Measurements from ENCODE around the gene MMP28.
"Not testable (repeated sequence)": the region's sequence is repeated elsewhere in the genome, so short reads cannot be mapped to it uniquely, and the experiment has no call there.

MMP28 gene

DNA sequence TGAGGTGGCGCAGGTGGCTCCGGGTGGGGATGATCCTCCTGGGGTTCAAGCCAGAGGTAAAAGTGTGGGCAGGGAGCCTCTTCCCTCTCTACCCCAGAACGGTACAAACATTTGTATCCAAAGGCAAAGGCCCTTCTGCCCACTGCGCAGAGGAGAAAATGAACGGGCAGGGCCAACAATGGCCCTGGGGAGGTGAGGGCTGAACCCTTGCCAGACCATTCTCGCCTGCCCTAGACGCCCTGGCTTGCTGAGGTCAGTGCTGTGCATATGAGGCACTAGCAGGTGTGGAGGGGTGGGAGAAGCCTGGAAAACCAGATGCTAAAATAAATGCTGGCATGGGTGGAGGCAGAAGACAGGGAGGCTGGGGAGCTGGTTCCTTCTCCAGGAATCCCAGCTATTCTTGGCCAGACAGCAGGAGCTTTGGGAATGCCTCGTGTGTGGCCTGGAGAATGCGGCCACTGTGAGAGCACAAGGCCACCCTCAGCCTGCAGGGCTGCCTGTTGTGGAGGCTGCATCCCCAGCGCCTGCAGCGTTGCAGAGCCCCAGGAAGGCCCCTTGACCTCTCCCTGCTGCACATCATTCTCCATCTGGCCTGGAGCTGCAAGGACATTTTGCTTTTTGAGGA, 30.2 kb downstream of the MMP28 start:
- DNase-seq, result no peak

DNA sequence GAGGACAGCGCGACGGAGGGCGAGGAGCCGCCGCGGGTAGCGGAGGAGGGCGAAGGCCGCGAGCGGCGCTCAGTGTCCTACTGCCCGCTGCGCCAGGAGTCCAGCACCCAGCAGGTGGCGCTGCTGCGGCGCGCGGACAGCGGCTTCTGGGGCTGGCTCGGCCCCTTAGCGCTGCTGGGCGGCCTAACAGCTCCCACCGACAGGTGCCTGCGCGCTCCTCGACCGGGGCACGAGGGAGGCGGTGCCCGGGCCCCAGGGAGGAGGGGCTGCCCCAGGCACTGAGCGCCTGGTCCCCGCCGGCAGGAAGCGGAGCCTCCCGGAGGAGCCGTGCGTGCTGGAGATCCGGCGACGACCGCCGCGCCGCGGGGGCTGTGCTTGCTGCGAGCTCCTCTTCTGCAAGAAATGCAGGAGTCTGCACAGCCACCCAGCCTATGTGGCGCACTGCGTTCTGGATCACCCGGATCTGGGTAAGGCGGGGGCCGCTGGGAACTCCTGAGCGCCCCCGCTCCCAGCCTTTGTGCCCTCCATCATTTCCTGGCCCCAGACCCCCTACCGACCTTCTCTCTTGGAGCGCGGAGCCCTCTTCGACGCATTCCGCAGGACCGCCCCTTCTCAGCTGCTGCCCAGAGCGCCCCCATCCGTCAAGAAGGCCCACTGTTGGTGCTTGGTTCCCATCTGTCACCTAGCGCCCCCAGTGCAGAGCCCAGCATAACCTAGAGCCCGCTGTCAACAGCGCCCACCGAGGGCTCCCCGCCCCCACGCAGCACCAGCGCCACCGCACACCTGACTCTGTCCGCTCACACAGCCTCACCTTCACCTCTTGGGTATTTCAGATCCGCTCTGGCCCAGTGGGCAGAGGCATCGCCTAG, 31.1 kb downstream of the MMP28 start:
- peak; percentile 88 for DNase-seq

DNA sequence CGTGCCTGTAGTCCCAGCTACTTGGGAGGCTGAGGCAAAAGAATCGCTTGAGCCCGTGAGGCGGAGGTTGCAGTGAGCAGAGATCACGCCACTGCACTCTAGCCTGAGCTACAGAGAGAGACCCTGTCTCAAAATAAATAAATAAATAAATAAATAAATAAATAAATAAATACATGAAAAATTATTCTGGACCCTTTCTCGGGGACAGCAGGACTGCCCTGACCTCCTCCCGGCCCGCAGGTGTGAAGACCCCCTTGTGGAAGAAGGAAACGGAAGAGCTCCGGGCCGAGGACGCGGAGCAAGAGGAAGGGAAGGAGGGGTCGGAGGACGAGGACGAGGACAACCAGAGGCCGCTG, 31.7 kb downstream of the MMP28 start:
- no peak for DNase-seq

DNA sequence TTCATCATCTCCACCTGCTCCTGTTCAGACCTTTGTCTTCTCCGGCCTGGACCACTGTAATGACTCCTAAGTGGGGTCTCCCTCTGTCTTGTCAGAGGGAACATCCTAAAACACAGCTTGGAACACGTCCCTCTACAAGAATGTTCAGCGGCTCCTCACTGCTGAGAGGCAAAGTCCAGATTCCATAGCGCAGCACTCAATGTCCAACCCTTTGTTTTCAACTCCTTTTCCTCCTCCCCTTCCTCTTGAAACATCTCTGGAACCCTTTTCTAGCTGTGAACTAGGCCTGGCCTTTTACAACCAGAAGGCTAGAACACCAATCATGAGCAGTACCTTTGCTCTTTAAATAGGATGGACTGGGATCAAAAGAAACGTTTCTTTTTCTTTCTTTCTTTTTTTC, 33.8 kb downstream of the MMP28 start:
- no peak for DNase-seq

DNA sequence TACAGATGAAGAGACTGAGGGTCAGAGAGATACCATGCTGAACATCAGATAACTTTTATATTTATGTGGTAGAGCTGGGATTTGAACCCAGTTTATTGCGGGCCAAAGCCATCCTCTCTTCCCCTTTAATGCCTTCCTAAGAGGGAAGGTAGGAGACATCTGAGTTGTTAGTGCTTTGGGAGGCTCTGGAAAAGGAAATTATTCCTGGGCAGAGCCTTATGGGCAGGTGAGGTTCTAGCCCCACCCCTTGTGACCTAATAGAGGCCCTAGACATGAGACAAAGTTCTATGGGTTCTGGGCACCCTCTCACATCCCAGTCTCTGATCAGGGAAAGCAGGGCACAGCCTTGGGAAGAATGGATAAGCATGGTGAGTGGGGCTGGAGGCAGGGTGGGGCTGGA, 34.9 kb downstream of the MMP28 start, which contains the start of gene C17orf50:
C17orf50 (plus strand) TSS at position 301 of the 400 bp plus-strand sequence; CDS start at position 356, 55 bp downstream.
- DNase-seq, result no peak

DNA sequence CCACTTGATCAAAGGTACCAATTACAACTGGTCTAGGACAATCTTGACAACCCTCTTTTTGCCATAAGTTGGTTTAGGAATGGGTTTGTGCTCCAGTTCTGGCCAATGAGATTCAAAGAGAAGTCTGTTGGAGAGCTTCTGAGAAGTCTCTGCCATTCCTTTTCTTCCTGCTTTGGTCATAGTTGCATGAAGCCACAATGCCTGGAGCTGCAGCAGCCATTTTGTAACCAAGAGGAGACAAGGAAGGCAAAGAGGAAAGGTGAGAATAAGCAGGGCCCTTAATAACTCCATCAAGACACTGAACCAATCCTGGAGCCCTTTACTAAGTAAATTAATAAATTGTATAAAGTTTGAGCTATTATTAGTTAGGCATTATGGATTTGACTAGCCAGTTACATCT, 38.2 kb downstream of the MMP28 start:
- no peak for DNase-seq

DNA sequence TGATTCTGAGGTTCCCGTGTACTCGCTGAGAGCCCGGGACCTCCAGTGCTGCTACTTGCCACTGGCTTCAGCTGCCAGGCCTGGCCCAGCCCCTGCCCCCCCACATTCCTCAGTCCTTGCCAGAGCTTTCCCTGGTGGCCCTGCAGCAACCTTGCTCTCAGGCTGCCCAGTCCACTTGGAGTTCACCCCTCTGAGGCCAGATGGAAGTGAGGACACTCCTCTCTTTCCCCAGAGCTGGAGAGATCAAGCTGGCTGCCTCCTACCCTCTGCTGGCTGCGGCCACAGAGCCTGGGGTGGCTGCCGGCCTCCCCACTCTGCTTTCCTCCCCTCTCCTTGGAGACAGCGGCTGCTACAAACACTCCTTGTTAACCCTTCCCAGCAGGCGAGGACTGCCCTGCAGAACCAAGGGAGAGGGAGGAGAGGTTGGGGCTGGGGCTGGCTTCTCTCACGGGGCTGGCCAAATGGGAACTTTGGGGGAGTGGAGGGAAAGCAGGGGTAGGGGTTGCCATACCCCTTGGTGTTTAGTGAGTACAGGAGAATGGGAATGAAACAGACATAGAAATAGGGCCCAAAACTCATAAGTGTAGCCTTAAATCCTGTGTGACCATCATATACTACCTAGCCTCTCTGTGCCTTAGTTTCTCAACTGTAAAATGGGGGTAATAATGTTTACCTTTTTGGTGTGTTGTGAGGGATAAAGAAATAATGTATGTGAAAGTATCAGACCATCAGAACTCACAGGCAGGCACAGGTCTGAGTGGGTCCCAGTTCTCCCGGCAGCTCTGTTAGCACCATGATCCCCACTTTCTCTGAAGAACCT, 42.3 kb downstream of the MMP28 start, which contains the start of gene GAS2L2:
GAS2L2 (minus strand) TSS at position 295 of the 820 bp plus-strand sequence. CDS start 389 bp downstream, outside the sequence.
- DNase-seq, result no peak

DNA sequence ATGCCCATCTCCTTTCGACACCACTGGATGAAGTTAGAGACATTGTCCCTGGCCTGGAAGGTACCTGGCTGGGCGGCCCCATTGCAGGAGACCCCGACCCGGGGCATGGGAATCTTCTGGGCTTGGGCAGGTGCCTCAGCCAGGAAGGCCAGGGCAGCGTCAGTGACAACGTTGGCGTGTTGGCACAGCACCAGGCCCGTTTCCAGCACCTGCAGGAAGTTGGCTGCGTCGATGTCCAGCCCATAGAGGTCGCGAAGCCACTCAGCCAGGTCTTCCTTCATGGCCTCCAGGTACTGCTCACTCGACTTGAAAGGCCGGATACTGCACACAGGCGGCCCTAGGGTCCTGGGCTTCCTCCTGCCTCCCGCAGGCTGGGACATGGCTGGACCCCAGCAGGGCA, 43.0 kb downstream of the MMP28 start:
- DNase-seq, result no peak

DNA sequence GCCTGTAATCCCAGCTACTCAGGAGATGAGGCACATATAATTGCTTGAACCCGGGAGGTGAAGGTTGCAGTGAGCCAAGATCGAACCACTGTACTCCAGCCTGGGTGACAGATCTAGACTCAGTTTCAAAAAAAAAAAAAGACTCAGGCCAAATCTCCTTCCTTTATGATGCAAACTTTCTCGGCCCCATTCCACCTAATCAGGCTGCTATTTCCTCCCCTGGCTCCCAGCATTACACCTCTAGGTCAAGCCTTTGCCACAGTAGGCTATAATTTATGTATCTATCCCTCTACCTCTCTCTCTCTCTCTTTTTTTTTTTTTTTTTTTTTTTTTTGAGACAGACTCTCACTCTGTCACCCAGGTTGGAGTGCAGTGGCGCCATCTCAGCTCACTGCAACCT, 43.9 kb downstream of the MMP28 start:
- not testable (repeated sequence) for DNase-seq

DNA sequence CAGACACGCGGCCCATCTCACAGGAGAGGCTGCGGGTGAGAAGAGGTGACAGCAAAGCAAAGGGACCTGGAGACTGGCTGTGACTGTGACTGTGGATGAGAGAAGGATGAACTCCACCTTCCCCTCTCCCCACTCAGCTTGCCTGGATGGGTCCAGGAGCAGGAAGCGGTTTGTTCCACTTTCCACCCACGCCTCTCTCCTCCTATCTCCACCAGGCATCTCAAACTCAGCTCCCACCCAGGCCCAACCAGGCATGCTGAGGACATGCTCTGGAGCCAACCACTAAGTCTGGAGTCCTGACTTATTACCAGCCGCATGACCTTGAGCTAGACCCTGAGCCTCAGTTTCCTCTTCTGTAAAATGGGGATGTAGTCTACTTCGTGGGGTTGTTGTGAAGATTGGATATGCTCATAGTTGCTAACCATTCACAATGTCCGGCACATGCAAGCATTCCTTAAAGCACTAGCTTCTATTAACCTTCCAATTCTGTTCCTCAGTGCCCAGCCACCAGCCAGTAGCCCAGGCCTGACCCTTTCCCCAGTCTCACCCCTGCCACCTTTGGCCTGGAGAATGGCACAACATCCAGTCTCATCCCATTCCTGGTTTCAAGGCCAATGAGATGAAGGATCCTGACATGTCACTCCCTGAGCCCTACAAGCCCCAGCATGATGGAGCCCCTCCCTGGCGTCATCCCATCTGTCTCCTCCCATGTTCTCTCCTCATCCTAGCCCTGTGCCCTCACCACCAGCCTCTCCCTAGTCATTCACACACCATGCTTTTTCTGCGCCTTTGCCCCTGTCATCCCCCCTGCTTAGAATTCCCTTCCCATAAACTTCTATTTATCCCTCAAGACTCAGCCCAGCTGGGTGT, 44.7 kb downstream of the MMP28 start:
- DNase-seq, result no peak

DNA sequence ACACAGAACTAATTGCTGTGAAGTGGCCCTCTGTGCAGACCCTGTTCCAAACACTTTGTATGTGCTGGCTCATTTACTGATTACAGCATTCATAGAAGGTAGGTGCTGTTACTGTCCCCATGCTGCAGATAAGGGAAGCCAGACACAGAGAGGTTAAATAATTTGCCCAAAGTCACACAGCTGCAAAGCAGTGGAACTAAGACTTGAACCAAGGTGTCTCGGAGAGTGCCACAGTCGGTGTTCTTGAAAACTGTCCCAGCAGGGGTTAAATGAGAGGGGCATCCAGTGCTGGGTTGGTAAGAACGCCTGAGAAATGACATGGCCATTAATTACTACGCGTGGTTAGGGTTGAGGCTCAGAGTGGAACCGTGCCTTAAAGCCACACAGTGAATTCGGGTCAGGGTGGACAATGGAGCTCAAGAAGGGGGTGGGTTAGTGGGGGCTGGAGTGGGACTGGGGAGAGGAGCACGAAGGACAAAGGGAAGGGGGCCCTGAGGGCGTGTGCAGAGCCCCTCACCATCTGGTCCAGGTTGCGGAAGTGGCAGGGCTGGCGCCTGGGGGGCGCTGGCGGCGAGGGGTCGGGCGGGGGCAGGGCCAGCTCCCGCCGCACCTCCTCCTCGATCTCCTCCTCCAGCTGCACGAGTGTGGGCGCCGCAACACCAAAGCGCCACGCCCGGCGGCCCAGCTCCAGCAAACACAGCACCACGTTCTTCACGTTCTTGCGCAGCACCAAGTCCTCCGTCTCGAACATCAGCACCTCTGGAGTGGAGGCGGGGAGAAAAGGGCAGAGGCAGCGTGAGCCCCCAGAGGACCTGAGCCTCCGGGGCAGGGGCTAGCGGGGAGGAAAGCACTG, 45.7 kb downstream of the MMP28 start:
- DNase-seq, result no peak

DNA sequence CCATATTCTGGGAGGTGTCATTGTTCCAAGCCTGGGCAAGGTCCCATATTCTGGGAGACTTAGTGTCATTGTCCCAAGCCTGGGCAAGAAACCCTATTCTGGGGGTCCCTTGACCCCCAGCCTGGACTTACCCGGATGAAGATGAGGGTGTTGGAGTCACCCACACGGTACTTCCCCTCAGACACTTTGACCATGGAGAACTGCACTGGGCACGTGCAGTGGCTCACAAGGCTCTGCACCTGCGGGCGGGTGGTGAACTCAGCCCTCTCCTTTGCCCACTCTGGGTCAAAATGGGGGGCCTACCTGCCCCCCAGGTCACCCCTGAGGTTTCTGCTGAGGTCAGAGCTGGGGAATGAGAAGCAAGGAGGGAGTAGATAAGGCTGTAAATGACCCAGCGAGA, 46.5 kb downstream of the MMP28 start:
- no peak for DNase-seq

DNA sequence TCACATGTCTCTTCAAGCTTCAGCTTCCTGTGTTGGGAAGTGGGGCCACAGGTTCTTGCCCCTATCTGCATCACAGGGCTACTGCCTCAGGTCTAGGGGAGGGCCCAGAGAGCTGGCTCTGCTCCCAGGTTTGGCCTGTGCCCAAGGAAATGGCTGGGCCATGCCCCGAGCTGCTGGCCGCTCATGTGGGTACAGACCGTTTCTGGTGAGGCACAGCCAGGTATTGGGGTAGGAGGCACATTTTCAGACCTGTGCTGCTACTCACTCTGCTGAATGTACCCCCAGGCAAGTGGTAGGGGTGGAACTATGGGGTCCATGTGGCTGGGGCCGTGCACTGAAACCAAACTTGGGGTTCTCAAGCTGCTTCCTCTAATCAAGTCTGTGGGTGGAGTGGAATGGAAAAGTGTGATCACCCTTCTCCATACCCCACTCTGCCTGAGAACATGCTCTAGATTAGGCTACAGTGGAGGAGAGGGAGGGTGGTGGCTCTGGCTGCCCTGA, 47.0 kb downstream of the MMP28 start:
- no peak for DNase-seq

DNA sequence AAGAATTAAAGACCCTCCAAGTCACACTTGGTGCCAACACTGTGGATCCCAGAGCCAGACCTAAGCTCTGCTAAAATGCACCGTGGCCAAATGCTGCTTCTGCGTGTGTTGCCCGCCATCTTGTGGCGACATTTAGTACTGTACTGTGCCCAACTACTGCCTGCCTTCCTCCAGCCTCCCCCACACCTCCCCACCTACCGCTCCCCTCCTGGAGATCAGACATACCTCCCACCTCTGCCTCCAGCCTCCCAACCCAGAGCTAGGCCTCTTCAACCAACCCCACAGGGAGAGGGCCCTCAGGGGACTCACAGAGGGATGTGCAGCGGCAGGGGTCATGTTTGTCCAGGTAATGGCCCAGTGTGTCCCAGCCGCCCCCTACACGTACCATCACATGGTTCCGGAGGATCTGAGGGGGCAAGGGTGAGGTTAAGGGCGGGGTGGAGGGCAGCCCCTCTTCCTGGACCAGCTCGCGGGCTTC, 47.9 kb downstream of the MMP28 start:
- DNase-seq, result peak; percentile 77

DNA sequence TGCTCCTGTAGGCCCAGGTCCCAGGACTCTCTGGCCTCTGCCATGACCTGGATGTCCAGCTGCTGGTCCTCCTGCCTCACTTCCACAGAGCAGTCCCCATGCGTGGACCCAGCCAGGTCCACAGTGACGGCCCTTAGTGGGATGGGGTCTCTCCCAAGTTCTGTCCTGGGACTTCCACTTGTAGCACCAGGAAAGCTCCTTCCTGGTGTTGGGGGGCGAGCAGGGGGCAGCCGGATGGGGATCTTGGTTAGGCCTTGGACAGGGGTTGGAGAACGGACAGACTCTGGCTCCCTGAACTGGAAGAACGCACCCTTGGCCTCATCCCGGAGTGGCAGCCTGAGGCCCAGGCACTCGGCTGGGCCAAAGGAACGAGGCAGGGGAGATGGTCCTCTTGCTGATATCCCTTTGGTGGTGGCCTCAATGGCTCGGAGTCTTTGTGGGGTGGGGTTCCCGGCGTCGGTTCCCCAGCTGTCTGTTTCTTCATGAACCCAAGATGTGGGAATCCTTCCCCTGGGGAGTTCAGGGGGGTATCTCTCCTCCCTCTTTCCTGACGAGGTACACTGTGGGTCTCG, 49.6 kb downstream of the MMP28 start:
- DNase-seq, result no peak

DNA sequence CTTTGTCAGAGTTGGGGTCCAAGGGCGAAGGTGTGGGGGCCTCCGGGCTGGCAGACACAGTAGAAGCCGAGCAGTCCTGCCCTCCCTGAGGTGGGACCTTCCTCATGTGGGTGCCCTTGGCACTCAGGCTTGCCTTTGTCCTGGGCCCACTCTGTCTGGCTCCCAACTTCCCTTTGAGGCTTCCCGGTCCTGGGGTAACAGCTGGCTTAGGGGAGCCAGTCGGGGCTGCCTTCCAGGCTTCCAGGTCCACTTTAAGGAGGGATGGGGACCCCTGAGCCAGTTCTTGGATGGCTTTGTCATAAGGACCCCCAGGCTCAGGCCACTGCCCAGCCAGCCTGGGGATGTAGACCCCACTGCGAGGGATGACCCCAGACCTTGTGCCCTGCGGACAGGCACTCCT, 50.2 kb downstream of the MMP28 start:
- DNase-seq, result no peak

DNA sequence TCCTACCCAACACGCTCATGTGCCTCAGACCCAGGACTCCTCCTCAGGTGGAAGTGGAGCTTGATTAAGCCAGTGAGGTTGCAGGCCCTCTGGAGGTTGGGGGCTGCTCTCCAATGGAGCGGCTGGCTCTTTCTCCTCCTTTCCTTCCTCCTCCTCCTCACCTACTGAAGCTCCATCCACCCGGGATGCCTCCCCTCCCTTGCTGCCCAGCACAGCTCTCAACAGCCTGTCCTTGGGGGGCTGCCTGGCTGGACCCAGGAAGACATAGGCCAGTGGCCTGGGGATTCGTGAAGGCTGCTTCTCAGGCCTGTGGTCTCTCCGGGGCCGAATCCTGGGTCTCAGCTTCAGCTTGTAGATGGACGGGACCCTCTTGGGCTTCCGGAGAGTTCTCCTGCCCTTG, 50.6 kb downstream of the MMP28 start:
- no peak for DNase-seq

DNA sequence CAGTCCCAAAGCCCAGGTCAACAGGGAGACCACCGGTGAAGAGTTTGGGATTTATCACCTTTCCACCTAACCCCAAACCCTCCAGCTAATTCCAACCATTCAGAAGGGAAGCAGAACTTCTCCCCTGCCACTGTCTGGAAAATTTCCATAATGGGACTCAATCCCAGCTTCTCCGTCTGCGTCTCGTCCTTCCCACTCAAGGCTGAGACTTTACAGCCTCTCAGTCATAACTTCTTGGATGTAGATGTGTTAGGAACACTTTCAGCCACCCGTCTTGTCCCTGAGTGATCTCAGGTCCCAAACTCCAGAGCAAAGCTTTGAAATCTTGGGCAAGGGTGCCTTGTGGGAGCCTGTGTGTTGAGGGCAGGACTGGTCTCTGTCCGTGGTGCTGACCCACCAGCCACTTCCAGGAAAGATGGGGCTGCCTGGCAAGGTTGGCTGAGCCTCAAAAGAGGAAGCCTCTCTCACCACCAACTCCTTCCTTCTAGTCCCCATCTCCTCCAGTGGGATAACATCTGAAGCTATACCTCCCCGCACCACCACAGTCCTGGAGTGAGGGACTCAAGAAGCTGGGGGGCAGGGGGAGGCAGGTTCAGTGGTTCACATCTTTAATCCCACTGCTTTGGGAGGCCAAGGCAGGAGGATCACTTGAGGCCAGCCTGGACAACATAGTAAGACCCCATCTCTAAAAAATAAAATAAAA, 51.7 kb downstream of the MMP28 start:
- no peak for DNase-seq

DNA sequence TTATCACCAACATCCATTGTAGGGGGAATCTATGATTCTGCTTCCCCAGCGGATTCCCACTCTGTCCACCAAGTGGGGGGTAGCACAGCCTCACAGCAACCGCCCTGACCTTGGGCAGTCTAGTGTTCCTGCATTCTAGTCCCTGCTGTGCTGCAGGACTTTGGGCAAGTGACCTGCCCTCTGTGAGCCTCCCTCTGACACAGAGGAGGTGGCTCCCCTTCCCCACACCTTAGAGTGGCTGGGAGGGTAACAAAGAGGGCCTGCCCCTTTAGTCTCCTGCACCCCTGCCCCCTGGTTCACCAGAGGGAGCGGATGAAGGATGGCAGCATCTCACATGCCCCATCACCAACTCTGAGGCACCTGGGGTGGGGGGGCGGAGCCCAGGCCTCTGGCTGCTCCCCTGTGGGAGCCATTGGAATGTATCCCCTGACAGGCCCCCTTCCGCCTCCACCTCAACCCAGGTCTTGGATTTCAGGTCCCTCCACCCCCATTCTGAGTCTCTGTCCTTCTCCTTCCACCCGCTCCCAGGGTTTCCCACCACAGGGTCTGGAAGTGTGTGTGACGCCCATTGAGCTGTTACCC, 52.5 kb downstream of the MMP28 start:
- no peak for DNase-seq

DNA sequence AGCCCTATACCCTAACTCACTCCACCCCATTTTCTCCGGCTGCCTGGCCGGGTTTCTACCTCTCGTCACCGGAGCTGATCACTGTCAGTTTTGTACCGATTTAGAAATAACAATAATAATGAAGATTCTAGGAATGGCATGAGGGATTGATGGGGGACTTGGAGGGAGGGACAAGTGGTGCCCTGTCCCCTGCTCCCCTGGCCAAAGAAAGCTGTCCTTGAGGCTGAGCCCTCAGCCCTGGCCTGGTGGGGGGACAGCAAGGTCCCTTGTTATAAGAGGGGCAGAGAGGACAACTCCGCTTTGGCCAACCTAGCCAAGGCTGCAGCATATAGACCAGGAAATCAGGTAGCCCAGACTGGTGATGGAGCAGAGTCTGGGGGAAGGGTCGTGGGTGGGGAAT, 52.9 kb downstream of the MMP28 start:
- no peak for DNase-seq

All from stimulated activated CD4-positive, alpha-beta T cell treated with anti-CD3 and anti-CD28 coated beads, Interleukin-1b, Interleukin-23, amount 100 ng/mL, for 48 hours (primary cell).